ENCODE results near the gene SLC17A5.

DNA sequence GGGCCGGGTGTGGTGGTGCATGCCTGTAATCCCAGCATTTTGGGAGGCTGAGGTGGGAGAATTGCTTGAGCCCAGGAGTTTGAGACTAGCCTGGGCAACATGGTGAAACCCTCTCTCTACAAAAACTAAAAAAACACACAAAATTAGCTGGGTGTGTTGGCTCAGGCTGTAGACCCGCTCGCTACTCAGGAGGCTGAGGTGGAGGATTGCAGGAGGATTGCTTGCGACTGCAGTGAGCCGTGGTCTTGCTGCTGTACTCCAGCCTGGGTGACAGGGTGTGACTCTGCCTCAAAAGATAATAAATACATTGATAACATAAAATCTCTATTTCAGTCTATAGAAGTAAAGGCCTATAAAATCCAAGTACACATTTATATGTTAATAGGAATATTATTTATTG, 49.3 kb downstream of the SLC17A5 start:
- TF ChIP-seq EZH2 (IDR thresholded peaks at IDR 0.05; ENCODE audit: borderline replicate concordance, low read length): no peak
- TF ChIP-seq, protein P1, sequence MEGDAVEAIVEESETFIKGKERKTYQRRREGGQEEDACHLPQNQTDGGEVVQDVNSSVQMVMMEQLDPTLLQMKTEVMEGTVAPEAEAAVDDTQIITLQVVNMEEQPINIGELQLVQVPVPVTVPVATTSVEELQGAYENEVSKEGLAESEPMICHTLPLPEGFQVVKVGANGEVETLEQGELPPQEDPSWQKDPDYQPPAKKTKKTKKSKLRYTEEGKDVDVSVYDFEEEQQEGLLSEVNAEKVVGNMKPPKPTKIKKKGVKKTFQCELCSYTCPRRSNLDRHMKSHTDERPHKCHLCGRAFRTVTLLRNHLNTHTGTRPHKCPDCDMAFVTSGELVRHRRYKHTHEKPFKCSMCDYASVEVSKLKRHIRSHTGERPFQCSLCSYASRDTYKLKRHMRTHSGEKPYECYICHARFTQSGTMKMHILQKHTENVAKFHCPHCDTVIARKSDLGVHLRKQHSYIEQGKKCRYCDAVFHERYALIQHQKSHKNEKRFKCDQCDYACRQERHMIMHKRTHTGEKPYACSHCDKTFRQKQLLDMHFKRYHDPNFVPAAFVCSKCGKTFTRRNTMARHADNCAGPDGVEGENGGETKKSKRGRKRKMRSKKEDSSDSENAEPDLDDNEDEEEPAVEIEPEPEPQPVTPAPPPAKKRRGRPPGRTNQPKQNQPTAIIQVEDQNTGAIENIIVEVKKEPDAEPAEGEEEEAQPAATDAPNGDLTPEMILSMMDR (IDR thresholded peaks at IDR 0.05; ENCODE audit: low read length): no peak

All from OCI-LY1 (cell line).